Mononuclear cell (primary cell): Measurements from ENCODE around the gene GNGT2. TPM values are rescaled to one million over a fixed set of nuclear protein-coding genes. Genes with fewer than 3 reads are reported as not detected.
"Not testable (repeated sequence)": the region's sequence is repeated elsewhere in the genome, so short reads cannot be mapped to it uniquely, and the experiment has no call there.

Experiments
- H3K27me3 ChIP-seq: 2 replicates; pipeline ENCODE4 v1.6.0; 2011; ENCODE audit warnings: low read length, control low read depth; ENCODE audit not compliant: insufficient read depth
- H3K4me1 ChIP-seq: 2 replicates; pipeline ENCODE4 v1.5.1; 2011; ENCODE audit warnings: mild to moderate bottlenecking, low read length, control low read depth; ENCODE audit not compliant: insufficient read depth
- H3K4me3 ChIP-seq: 2 replicates; pipeline ENCODE4 v1.5.1; 2011; ENCODE audit warnings: mild to moderate bottlenecking, low read length, moderate library complexity
- H3K9me3 ChIP-seq: 2 replicates; pipeline ENCODE4 v1.5.1; 2011; ENCODE audit warnings: low read depth, mild to moderate bottlenecking, control low read depth, low read length
- total RNA-seq: library from RNA; depleted of rRNA; stranded (reverse); fragments of >200 nt; gene quantifications from one replicate; pipeline ENCODE4 v1.2.3, GENCODE V29; 2012

Gene GNGT2
- total RNA-seq, 1 donor = 3.3 TPM

- H3K4me1 ChIP-seq = peaks cover 21% of the 10 kb centered on the region
- no peaks in the 10 kb centered on the region for H3K27me3 ChIP-seq
- H3K9me3 ChIP-seq = no peaks in the 10 kb centered on the region
- no peak overlapping the region for H3K4me3 ChIP-seq
Observed at GRCh38 chr17:49198211-49198610, 12.2 kb downstream of the GNGT2 start.

- peaks cover 24% of the 10 kb centered on the region for H3K4me1 ChIP-seq
- no peaks in the 10 kb centered on the region for H3K27me3 ChIP-seq
- H3K9me3 ChIP-seq = no peaks in the 10 kb centered on the region
- no peak overlapping the region for H3K4me3 ChIP-seq
Observed at GRCh38 chr17:49197346-49197998, 12.9 kb downstream of the GNGT2 start.

GRCh38 chr17:49196520-49196919, 13.9 kb downstream of the GNGT2 start:
- Histone ChIP-seq H3K4me1 (peaks cover 31% of the 10 kb centered on the region), H3K9me3 (no peaks in the 10 kb centered on the region), H3K27me3 (no peaks in the 10 kb centered on the region), H3K4me3 (no peak overlapping the region)

- peaks cover 33% of the 10 kb centered on the region for H3K4me1 ChIP-seq
- H3K9me3 ChIP-seq = no peaks in the 10 kb centered on the region
- no peaks in the 10 kb centered on the region for H3K27me3 ChIP-seq
- H3K4me3 ChIP-seq = no peak overlapping the region
Observed at GRCh38 chr17:49195751-49196150, 14.6 kb downstream of the GNGT2 start.

- Histone ChIP-seq H3K27me3 (no peaks in the 10 kb centered on the region), H3K9me3 (no peaks in the 10 kb centered on the region), H3K4me1 (peaks cover 30% of the 10 kb centered on the region), H3K4me3 (no peak overlapping the region)
Observed at GRCh38 chr17:49194297-49194607, 16.1 kb downstream of the GNGT2 start.

GRCh38 chr17:49193513-49194296, 16.7 kb downstream of the GNGT2 start:
- no peaks in the 10 kb centered on the region for H3K27me3 ChIP-seq
- peaks cover 30% of the 10 kb centered on the region for H3K4me1 ChIP-seq
- H3K4me3 ChIP-seq = peak overlapping the region; percentile 80
- H3K9me3 ChIP-seq = no peaks in the 10 kb centered on the region

GRCh38 chr17:49191917-49192741, 18.2 kb downstream of the GNGT2 start:
- Histone ChIP-seq H3K4me1 (peaks cover 30% of the 10 kb centered on the region), H3K9me3 (no peaks in the 10 kb centered on the region), H3K4me3 (peak overlapping the region; percentile 80), H3K27me3 (no peaks in the 10 kb centered on the region)

GRCh38 chr17:49191409-49191916, 18.9 kb downstream of the GNGT2 start:
- Histone ChIP-seq H3K4me3 (peak overlapping the region; percentile 80), H3K4me1 (peaks cover 30% of the 10 kb centered on the region), H3K27me3 (no peaks in the 10 kb centered on the region), H3K9me3 (no peaks in the 10 kb centered on the region)

GRCh38 chr17:49190932-49191331, 19.4 kb downstream of the GNGT2 start:
- no peaks in the 10 kb centered on the region for H3K9me3 ChIP-seq
- H3K4me3 ChIP-seq = no peak overlapping the region
- no peaks in the 10 kb centered on the region for H3K27me3 ChIP-seq
- H3K4me1 ChIP-seq = peaks cover 30% of the 10 kb centered on the region

GRCh38 chr17:49187301-49187700, 23.1 kb downstream of the GNGT2 start:
- Histone ChIP-seq H3K27me3 (no peaks in the 10 kb centered on the region), H3K4me1 (peaks cover 14% of the 10 kb centered on the region), H3K9me3 (no peaks in the 10 kb centered on the region), H3K4me3 (no peak overlapping the region)

GRCh38 chr17:49185381-49185780, 25.0 kb downstream of the GNGT2 start:
- not testable (repeated sequence) for H3K27me3 ChIP-seq, H3K9me3 ChIP-seq, H3K4me3 ChIP-seq, H3K4me1 ChIP-seq

GRCh38 chr17:49184522-49184921, 25.9 kb downstream of the GNGT2 start:
- not testable (repeated sequence) for H3K4me1 ChIP-seq, H3K4me3 ChIP-seq, H3K27me3 ChIP-seq, H3K9me3 ChIP-seq

- no peaks in the 10 kb centered on the region for H3K4me1 ChIP-seq
- H3K4me3 ChIP-seq = no peak overlapping the region
- no peaks in the 10 kb centered on the region for H3K27me3 ChIP-seq
- H3K9me3 ChIP-seq = no peaks in the 10 kb centered on the region
Observed at GRCh38 chr17:49183801-49184200, 26.6 kb downstream of the GNGT2 start.

GRCh38 chr17:49183341-49183740, 27.0 kb downstream of the GNGT2 start:
- Histone ChIP-seq H3K4me3 (no peak overlapping the region), H3K4me1 (no peaks in the 10 kb centered on the region)

GRCh38 chr17:49180998-49181635, 29.3 kb downstream of the GNGT2 start:
- Histone ChIP-seq H3K9me3 (peaks cover 14% of the 10 kb centered on the region), H3K27me3 (no peaks in the 10 kb centered on the region), H3K4me1 (no peaks in the 10 kb centered on the region), H3K4me3 (no peak overlapping the region)

More at GRCh38 chr17:49183341-49183740, 27.0 kb downstream of the GNGT2 start:
- Histone ChIP-seq H3K27me3 (no peaks in the 10 kb centered on the region), H3K9me3 (no peaks in the 10 kb centered on the region)
